HEK293 (cell line): ENCODE data around the gene CRCP.

Source experiments
- CTCF ChIP-seq: fragments of 450-650 bp; formaldehyde crosslinking; IDR thresholded peaks from 2 replicates; pipeline ENCODE4 v1.5.1; 2016; ENCODE audit warnings: missing biosample characterization, missing genetic modification characterization
- ZNF132 ChIP-seq: fragments of 450-650 bp; formaldehyde crosslinking; IDR thresholded peaks from 2 replicates; pipeline ENCODE4 v1.5.1; 2017; ENCODE audit warnings: missing biosample characterization, missing genetic modification characterization, borderline replicate concordance
- ZNF274 ChIP-seq, 2 experiments: fragments of 200-500 bp in 1 of 2; fragments of 450-650 bp in 1 of 2; sonication (Bioruptor generic) in 1 of 2; formaldehyde crosslinking in 1 of 2; IDR thresholded peaks; 2 replicates each; pipeline versions ENCODE4 v1.5.1 to v1.6.1; 2014 to 2016; ENCODE audit warnings: borderline replicate concordance in 1 of 2, inconsistent platforms in 1 of 2, low read length in 1 of 2, missing biosample characterization in 1 of 2, missing genetic modification characterization in 1 of 2
- ZNF366 ChIP-seq: fragments of 450-650 bp; formaldehyde crosslinking; conservative IDR thresholded peaks from 2 replicates; pipeline ENCODE4 v1.5.1; 2016; ENCODE audit warnings: missing biosample characterization, missing genetic modification characterization
- ZNF596 ChIP-seq: fragments of 450-650 bp; IDR thresholded peaks from 2 replicates; pipeline ENCODE4 v1.5.0; 2018; ENCODE audit warnings: missing biosample characterization, mild to moderate bottlenecking, missing genetic modification characterization, moderate library complexity

GRCh38 chr7:66140924-66141323 lies 26.3 kb downstream of the CRCP start:
- no peak for TF ChIP-seq ZNF132 (tag by site-specific recombination)
- no peak for TF ChIP-seq ZNF366
- no peak for TF ChIP-seq CTCF
- no peak for TF ChIP-seq ZNF596 (tag by site-specific recombination)
- no peak for TF ChIP-seq ZNF274 (IDR thresholded peaks at IDR 0.05; ENCODE audit: low read length)
- no peak for TF ChIP-seq ZNF274 (tag by site-specific recombination; IDR thresholded peaks at IDR 0.05; ENCODE audit: borderline replicate concordance)
